ENCODE data around the gene GLRX5. TPM values are rescaled to one million over a fixed set of nuclear protein-coding genes. Genes with fewer than 3 reads are reported as not detected.
A peak's percentile ranks its signal among the peaks of the same experiment; 100 is the strongest.

The GLRX5 gene
- total and polyA plus RNA-seq, 2 donors from 2014 or later, result 46.7 to 124 TPM

DNA sequence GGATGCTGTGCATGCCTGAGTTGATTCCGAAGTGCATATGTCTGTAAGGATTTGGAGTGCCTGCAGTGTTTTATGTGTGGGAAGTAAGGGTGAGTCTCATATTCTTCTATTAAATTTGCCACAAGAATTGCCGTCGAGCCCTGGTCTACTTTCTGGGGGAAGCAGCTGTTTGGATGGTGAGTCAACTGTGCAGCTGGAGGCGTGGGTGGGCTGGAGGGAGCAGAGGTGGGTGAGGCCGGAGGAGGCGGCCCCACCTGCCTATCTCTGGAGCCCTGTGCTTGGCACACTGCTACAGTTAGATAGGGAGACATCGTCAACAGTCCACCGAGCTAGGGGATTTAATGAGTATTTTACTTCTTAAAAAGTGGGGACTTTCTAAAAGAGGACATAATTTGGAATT, 9.7 kb downstream of the GLRX5 start:
- intact Hi-C loops (cut with DNase I), result no loop called here
- no peak for FAIRE-seq
- Histone ChIP-seq H3K4me1 (ENCODE audit: control insufficient read depth in 2 of 3, insufficient read depth in 2 of 3, low read depth in 1 of 3, low read length in 3 of 3) (peaks cover 0 to 12% (median 4%) of the 10 kb centered on the region in 3 donors), H3K27ac (ENCODE audit: low read depth in 2 of 2, low read length in 2 of 2) (no peak overlapping the region), H3K9me3 (ENCODE audit: control insufficient read depth in 2 of 3, insufficient read depth in 1 of 3, low read length in 3 of 3) (no peaks in the 10 kb centered on the region), H3K9ac (ENCODE audit: low read length in 3 of 3) (no peak overlapping the region), H3K4me3 (ENCODE audit: low read length in 3 of 3) (no peak overlapping the region), H3K27me3 (ENCODE audit: control insufficient read depth, insufficient read depth, low read length) (no peaks in the 10 kb centered on the region), H3K36me3 (ENCODE audit: control insufficient read depth in 2 of 3, insufficient read depth in 3 of 3, low read length in 3 of 3) (peaks cover 0 to 8% (median 7%) of the 10 kb centered on the region in 3 donors)
- TF ChIP-seq, protein P1, sequence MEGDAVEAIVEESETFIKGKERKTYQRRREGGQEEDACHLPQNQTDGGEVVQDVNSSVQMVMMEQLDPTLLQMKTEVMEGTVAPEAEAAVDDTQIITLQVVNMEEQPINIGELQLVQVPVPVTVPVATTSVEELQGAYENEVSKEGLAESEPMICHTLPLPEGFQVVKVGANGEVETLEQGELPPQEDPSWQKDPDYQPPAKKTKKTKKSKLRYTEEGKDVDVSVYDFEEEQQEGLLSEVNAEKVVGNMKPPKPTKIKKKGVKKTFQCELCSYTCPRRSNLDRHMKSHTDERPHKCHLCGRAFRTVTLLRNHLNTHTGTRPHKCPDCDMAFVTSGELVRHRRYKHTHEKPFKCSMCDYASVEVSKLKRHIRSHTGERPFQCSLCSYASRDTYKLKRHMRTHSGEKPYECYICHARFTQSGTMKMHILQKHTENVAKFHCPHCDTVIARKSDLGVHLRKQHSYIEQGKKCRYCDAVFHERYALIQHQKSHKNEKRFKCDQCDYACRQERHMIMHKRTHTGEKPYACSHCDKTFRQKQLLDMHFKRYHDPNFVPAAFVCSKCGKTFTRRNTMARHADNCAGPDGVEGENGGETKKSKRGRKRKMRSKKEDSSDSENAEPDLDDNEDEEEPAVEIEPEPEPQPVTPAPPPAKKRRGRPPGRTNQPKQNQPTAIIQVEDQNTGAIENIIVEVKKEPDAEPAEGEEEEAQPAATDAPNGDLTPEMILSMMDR (IDR thresholded peaks at IDR 0.05; ENCODE audit: borderline replicate concordance, extremely low read depth, insufficient read depth), result no peak
- DNase-seq, result no peak

DNA sequence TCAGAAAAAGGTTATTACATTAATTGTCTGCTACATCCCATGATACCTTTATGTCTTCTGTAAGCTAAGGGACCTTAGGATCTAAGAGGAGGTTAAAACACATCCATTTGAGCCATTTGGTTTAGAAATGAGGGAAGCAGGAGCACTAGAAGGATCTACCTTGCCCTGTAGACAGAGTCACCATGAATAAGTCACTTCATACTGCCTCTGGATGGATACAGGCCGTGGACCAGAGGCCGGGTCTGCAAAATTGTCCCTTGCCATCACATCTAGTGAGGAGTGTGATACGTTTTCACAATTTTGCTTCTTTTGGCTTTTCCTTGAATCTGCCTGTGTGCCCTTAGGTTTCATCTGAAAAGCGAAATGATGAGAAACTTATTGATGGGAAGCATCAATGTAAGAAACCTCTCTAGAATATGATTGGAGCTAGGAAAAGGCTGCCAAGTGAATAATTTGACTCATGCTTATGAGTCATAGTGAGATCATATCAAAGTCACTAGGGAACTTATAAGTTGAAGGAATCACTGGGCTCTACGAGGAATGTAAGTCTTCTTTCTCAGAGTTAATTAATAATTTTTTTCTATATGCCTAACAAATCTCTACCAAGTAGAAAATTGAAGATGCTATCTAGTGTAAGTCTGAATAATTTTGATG, 10.8 kb downstream of the GLRX5 start:
- H3K9me3 ChIP-seq (ENCODE audit: control insufficient read depth in 2 of 3, insufficient read depth in 1 of 3, low read length in 3 of 3), result no peaks in the 10 kb centered on the region
- H3K4me1 ChIP-seq (ENCODE audit: control insufficient read depth in 2 of 3, insufficient read depth in 2 of 3, low read depth in 1 of 3, low read length in 3 of 3), result peaks cover 0 to 12% (median 7%) of the 10 kb centered on the region in 3 donors
- no peak for DNase-seq
- H3K4me3 ChIP-seq (ENCODE audit: low read length in 3 of 3), result no peak overlapping the region
- TF ChIP-seq, protein P1 (IDR thresholded peaks at IDR 0.05; ENCODE audit: borderline replicate concordance, extremely low read depth, insufficient read depth), result no peak
- intact Hi-C loops (cut with DNase I), result no loop called here
- FAIRE-seq, result no peak
- no peak overlapping the region for H3K27ac ChIP-seq (ENCODE audit: low read depth in 2 of 2, low read length in 2 of 2)
- H3K9ac ChIP-seq (ENCODE audit: low read length in 3 of 3), result no peak overlapping the region
- H3K36me3 ChIP-seq (ENCODE audit: control insufficient read depth in 2 of 3, insufficient read depth in 3 of 3, low read length in 3 of 3), result peaks cover 0 to 8% (median 7%) of the 10 kb centered on the region in 3 donors
- no peaks in the 10 kb centered on the region for H3K27me3 ChIP-seq (ENCODE audit: control insufficient read depth, insufficient read depth, low read length)

DNA sequence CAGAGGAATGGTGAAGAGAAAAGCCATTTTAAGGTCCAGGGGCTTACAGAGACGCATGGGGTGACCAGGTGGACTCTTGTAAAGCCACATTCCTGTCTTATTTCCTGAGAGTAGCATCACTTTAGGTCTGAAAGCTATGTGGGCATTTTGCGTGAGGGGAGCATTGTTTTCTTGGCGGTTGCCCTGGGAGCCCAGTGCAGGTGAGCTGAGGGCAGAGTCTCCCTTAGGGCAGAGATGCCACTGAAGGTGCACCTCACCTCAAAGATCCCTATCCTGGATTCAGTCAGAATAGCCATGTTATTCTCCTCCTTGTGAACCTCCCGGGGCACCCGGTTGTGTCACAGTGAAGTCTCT, 12.4 kb downstream of the GLRX5 start:
- FAIRE-seq (no peak), DNase-seq (no peak)
- intact Hi-C loops (cut with DNase I), result no loop called here
- H3K4me1 ChIP-seq (ENCODE audit: control insufficient read depth in 2 of 3, insufficient read depth in 2 of 3, low read depth in 1 of 3, low read length in 3 of 3), result peaks cover 0 to 12% (median 7%) of the 10 kb centered on the region in 3 donors
- H3K4me3 ChIP-seq (ENCODE audit: low read length in 3 of 3), result no peak overlapping the region
- H3K9ac ChIP-seq (ENCODE audit: low read length in 3 of 3), result no peak overlapping the region
- no peaks in the 10 kb centered on the region for H3K27me3 ChIP-seq (ENCODE audit: control insufficient read depth, insufficient read depth, low read length)
- TF ChIP-seq, protein P1 (IDR thresholded peaks at IDR 0.05; ENCODE audit: borderline replicate concordance, extremely low read depth, insufficient read depth), result no peak
- peaks cover 0 to 8% (median 7%) of the 10 kb centered on the region in 3 donors for H3K36me3 ChIP-seq (ENCODE audit: control insufficient read depth in 2 of 3, insufficient read depth in 3 of 3, low read length in 3 of 3)
- peaks cover 0 to 3% (median 0%) of the 10 kb centered on the region in 3 donors for H3K9me3 ChIP-seq (ENCODE audit: control insufficient read depth in 2 of 3, insufficient read depth in 1 of 3, low read length in 3 of 3)
- H3K27ac ChIP-seq (ENCODE audit: low read depth in 2 of 2, low read length in 2 of 2), result peak overlapping the region in 1 of 2 donors; percentile 28

All from kidney (tissue), 14 donors.